Stomach smooth muscle (tissue), 2 donors: Measurements from ENCODE around the gene RPS4Y1.
"Not testable (repeated sequence)": the region's sequence is repeated elsewhere in the genome, so short reads cannot be mapped to it uniquely, and the experiment has no call there.

Source experiments
- H3K27ac ChIP-seq: one replicate; pipeline ENCODE4 v1.7.0; 2013; ENCODE audit warnings: mild to moderate bottlenecking, low read length, inconsistent platforms
- H3K27me3 ChIP-seq, 2 donors: one replicate each; pipeline ENCODE4 v1.7.0; 2013; ENCODE audit warnings: low read length in 2 of 2; ENCODE audit not compliant: insufficient read depth in 2 of 2, control insufficient read depth in 1 of 2
- H3K36me3 ChIP-seq, 2 donors: one replicate each; pipeline ENCODE4 v1.7.0; 2013; ENCODE audit warnings: low read length in 2 of 2; ENCODE audit not compliant: control insufficient read depth in 2 of 2, insufficient read depth in 2 of 2
- H3K4me1 ChIP-seq: one replicate; pipeline ENCODE4 v1.7.0; 2013; ENCODE audit warnings: low read length; ENCODE audit not compliant: control insufficient read depth, insufficient read depth
- H3K4me3 ChIP-seq, 2 donors: one replicate each; pipeline ENCODE4 v1.7.0; 2013; ENCODE audit warnings: low read length in 2 of 2
- H3K9ac ChIP-seq, 2 donors: one replicate each; pipeline ENCODE4 v1.7.0; 2013; ENCODE audit warnings: low read length in 2 of 2, mild to moderate bottlenecking in 1 of 2
- H3K9me3 ChIP-seq, 2 donors: one replicate each; pipeline ENCODE4 v1.7.0; 2013; ENCODE audit warnings: low read length in 2 of 2; ENCODE audit not compliant: control insufficient read depth in 2 of 2
- donor health status: healthy.
- donor health status: Pancreatic carcinoma.

RPS4Y1 gene

DNA sequence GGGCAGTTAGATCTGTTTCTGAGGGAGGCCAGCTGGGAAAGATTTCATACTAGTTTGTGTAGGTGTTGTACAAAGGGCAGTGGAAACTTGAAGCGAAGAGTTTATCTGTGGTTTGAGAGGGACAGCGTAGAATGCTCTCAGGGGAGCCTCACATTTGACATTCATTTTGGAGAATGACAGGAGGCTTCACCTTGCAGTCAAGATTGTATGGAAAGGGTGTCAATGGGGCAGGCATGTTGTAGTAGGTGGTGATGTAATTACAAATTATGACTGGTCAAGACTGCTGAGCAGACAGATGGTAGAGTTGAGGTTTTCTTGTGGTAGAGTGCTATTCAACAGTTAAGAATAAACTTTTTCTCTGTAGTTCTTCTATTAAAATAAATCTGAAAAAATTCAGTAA is 7.0 kb downstream of the RPS4Y1 start:
- Histone ChIP-seq H3K4me1 (no peaks in the 10 kb centered on the region), H3K9ac (no peak overlapping the region), H3K9me3 (no peaks in the 10 kb centered on the region), H3K27ac (no peak overlapping the region), H3K4me3 (no peak overlapping the region), H3K27me3 (no peaks in the 10 kb centered on the region), H3K36me3 (peaks cover 0 to 32% of the 10 kb centered on the region in 2 donors)

- peaks cover 0 to 29% of the 10 kb centered on the region in 2 donors for H3K36me3 ChIP-seq
- H3K27me3 ChIP-seq, result no peaks in the 10 kb centered on the region
- H3K4me3 ChIP-seq, result no peak overlapping the region
- no peaks in the 10 kb centered on the region for H3K9me3 ChIP-seq
- no peaks in the 10 kb centered on the region for H3K4me1 ChIP-seq
- H3K27ac ChIP-seq, result no peak overlapping the region
- no peak overlapping the region for H3K9ac ChIP-seq
These were observed 8.0 kb downstream of the RPS4Y1 start for GRCh38 chrY:2849368-2849767.

DNA sequence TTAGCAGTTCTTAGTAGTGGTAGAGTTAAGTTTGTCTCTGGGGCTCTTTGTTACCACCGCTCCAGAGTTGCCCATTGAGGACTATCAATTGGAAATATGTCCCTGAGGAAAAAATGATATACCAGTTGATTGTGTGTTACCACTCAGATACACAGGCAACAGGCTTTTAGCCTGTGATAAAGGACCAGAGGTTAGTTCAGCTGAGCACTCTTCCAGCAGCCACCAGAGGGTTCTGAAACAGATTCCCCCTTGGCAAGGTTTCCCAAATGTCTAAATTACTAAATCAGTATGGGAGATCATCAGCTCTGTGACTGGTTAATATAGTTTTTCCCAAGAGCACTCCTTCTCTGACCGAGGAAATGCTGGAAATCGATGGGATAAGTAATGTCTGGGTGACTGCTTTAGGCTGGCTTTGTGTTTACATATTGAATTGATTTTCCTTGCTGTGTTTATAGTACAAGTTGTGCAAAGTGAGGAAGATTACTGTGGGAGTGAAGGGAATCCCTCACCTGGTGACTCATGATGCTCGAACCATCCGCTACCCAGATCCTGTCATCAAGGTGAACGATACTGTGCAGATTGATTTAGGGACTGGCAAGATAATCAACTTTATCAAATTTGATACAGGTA is 12.9 kb downstream of the RPS4Y1 start:
- Histone ChIP-seq H3K9me3 (no peaks in the 10 kb centered on the region), H3K36me3 (peaks cover 0 to 18% of the 10 kb centered on the region in 2 donors), H3K4me3 (no peak overlapping the region), H3K4me1 (no peaks in the 10 kb centered on the region), H3K9ac (no peak overlapping the region), H3K27me3 (no peaks in the 10 kb centered on the region), H3K27ac (no peak overlapping the region)

DNA sequence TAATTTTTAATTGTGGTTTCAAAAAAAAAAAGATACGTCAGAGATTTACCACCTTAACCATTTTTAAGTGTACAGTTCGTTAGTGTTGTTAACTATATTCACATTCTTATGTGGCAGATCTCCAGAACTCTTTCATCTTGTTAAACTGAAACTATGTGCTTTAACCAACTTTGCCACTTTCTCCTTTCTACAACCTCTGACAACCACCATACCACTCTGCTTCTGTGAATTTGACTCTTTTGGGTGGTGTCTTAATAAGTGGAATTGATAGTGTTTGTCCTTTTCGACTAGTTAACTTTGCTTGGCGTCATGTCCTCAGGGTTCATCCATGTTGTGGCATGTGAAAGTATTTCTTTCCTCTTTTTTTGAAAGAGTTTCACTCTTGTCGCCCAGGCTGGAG is 15.7 kb downstream of the RPS4Y1 start:
- Histone ChIP-seq H3K4me1 (no peaks in the 10 kb centered on the region), H3K36me3 (peaks cover 0 to 16% of the 10 kb centered on the region in 2 donors), H3K27me3 (no peaks in the 10 kb centered on the region), H3K9me3 (no peaks in the 10 kb centered on the region), H3K4me3 (no peak overlapping the region), H3K27ac (no peak overlapping the region), H3K9ac (no peak overlapping the region)

DNA sequence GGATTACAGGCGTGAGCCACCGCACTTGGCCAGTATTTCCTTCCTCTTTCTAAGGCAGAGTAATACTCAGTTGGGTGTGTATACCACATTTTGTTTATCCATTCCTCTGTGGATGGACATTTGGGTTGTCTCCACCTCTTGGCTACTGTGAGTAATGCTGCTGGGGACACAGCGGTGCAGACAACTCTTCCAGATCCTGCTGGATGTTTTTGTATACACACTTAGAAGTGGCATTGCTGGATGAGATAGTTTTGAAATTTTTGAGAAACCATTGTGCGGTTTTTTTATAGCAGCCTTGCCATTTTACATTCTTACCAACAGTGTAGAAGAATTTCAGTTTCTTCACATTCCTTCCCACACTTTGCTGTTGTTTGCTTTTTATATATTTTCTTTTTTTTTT is 16.3 kb downstream of the RPS4Y1 start:
- Histone ChIP-seq H3K4me1 (no peaks in the 10 kb centered on the region), H3K4me3 (no peak overlapping the region), H3K27ac (no peak overlapping the region), H3K9me3 (no peaks in the 10 kb centered on the region), H3K36me3 (peaks cover 0 to 20% of the 10 kb centered on the region in 2 donors), H3K9ac (no peak overlapping the region), H3K27me3 (no peaks in the 10 kb centered on the region)

DNA sequence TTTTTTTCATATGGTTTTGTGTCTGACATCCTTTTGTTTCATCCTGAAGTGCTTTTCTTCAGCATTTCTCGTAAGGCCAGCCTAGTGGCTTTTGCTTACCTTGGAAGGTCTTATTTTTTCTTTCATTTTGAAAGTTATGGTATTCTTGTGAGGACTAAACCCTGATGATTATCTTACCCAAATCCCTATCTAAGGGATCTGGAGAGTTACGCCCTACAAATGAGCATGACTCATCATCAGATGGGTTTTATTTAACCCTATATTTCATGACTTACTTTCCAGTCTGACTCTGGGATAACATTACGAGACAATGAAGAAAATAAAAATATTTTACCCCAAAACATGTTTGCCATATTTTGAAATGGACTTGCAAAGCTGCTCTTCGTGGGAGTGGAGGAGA is 18.4 kb downstream of the RPS4Y1 start:
- no peak overlapping the region for H3K27ac ChIP-seq
- H3K4me1 ChIP-seq, result no peaks in the 10 kb centered on the region
- H3K4me3 ChIP-seq, result no peak overlapping the region
- peaks cover 0 to 20% of the 10 kb centered on the region in 2 donors for H3K36me3 ChIP-seq
- H3K9me3 ChIP-seq, result no peaks in the 10 kb centered on the region
- no peaks in the 10 kb centered on the region for H3K27me3 ChIP-seq
- no peak overlapping the region for H3K9ac ChIP-seq

DNA sequence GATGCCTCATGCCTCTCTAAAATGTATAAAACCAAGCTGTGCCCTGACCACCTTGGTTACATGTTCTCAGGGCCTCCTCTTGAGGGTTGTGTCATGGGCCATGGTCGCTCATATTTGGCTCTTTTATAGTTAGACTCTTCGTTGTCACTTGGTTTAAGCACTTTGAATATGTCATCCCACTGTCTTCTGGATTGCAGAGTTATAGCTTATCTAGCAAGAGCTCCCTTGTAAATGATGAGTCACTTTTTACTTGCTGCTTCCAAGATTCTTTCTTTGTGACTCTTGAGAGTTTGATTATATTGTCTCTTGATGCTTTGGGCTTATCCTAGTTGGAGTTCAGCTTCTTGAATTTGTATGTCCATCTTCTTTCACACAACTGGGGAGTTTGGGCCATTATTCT is 19.1 kb downstream of the RPS4Y1 start:
- no peaks in the 10 kb centered on the region for H3K9me3 ChIP-seq
- H3K36me3 ChIP-seq, result peaks cover 0 to 18% of the 10 kb centered on the region in 2 donors
- H3K4me1 ChIP-seq, result no peaks in the 10 kb centered on the region
- H3K4me3 ChIP-seq, result no peak overlapping the region
- H3K27ac ChIP-seq, result no peak overlapping the region
- no peak overlapping the region for H3K9ac ChIP-seq
- no peaks in the 10 kb centered on the region for H3K27me3 ChIP-seq

DNA sequence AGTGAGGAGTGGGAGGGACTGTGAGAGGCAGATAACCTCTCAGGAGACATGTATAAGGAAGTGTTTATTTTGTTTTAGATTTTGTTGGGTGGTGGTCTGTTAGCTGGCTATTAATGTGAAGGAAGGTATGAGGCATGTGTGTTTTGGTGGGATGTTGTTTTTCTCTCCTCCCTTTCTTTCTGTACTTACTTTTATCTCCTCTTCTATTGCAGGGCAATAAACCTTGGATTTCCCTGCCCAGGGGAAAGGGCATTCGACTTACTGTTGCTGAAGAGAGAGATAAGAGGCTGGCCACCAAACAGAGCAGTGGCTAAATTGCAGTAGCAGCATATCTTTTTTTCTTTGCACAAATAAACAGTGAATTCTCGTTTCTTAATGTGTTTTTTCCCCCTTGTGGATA is 25.2 kb downstream of the RPS4Y1 start:
- Histone ChIP-seq H3K4me3 (no peak overlapping the region), H3K4me1 (no peaks in the 10 kb centered on the region), H3K9me3 (no peaks in the 10 kb centered on the region), H3K27ac (no peak overlapping the region), H3K9ac (no peak overlapping the region), H3K27me3 (no peaks in the 10 kb centered on the region), H3K36me3 (peaks cover 0 to 19% of the 10 kb centered on the region in 2 donors)

- no peak overlapping the region for H3K4me3 ChIP-seq
- H3K36me3 ChIP-seq, result peaks cover 0 to 16% of the 10 kb centered on the region in 2 donors
- no peak overlapping the region for H3K27ac ChIP-seq
- no peaks in the 10 kb centered on the region for H3K9me3 ChIP-seq
- no peaks in the 10 kb centered on the region for H3K4me1 ChIP-seq
- H3K27me3 ChIP-seq, result no peaks in the 10 kb centered on the region
- no peak overlapping the region for H3K9ac ChIP-seq
These were observed 26.1 kb downstream of the RPS4Y1 start for GRCh38 chrY:2867469-2867868.

- no peak overlapping the region for H3K27ac ChIP-seq
- peaks cover 0 to 13% of the 10 kb centered on the region in 2 donors for H3K36me3 ChIP-seq
- no peak overlapping the region for H3K9ac ChIP-seq
- H3K9me3 ChIP-seq, result no peaks in the 10 kb centered on the region
- no peaks in the 10 kb centered on the region for H3K4me1 ChIP-seq
- no peak overlapping the region for H3K4me3 ChIP-seq
- H3K27me3 ChIP-seq, result no peaks in the 10 kb centered on the region
These were observed 26.7 kb downstream of the RPS4Y1 start for GRCh38 chrY:2868035-2868607.

GRCh38 chrY:2872234-2872633 is 30.8 kb downstream of the RPS4Y1 start:
- H3K9ac ChIP-seq, H3K9me3 ChIP-seq, H3K27me3 ChIP-seq, H3K4me1 ChIP-seq, H3K36me3 ChIP-seq, H3K27ac ChIP-seq, H3K4me3 ChIP-seq: not testable (repeated sequence)
